ENCODE data around the gene PIEZO1.

Gene PIEZO1

DNA sequence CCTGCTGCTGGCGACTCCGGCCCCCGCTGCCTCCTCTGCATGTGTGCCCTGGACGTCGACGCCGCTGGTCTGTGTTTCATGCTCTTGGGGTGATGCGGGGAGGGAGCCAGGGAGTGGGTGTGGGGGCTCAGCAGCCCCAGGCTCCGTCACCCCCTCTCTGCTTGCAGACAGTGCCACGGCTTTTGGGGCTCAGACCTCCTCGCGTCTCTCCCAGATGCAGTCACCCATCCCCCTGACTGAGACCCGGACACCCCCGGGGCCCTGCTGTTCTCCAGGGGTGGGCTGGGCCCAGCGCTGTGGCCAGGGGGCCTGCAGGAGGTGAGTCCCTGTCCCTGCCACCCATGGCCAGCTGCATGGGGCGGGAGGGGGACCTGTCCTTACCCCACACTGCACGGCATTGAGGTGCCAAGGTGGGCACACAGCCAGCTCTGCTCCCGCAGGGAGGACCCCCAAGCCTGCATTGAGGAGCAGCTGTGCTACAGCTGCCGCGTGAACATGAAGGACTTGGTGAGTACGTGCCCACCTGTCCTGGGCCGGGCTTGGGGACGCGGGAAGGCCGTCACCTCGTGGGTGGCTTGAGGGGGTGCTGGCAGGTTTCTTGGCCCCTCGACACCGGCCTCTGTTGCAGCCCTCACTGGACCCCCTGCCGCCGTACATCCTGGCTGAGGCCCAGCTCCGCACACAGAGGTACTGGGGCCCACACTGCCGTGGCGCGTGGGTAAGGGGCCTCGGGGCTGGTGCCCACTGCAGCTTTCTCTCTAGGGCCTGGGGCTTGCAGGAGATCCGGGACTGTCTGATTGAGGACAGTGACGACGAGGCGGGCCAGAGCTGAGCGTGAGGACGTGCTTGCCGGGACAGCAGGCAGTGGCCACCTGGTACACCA lies 70.4 kb downstream of the PIEZO1 start:
- DNase-seq (ENCODE audit: extremely low spot score): no peak
- POLR2A ChIA-PET: no interaction called here
- TF ChIP-seq CTCF (IDR thresholded peaks at IDR 0.05; ENCODE audit: control extremely low read depth, extremely low read depth, low read depth, missing control alignments): no peak
- CTCF ChIA-PET: interaction anchor here (1.1 to 6.2 kb wide), 2 partner anchors 7 to 22 kb away, joined by 3 to 38 read pairs; no protein-coding TSS in a partner anchor

GRCh38 chr16:88713568-88714419 lies 71.2 kb downstream of the PIEZO1 start:
- ChIA-PET CTCF (interaction anchor here (6.2 kb wide), 1 partner anchor 22 kb away, joined by 38 read pairs; no protein-coding TSS in a partner anchor), POLR2A (no interaction called here)
- DNase-seq (ENCODE audit: extremely low spot score): no peak
- TF ChIP-seq CTCF (IDR thresholded peaks at IDR 0.05; ENCODE audit: control extremely low read depth, extremely low read depth, low read depth, missing control alignments): no peak

DNA sequence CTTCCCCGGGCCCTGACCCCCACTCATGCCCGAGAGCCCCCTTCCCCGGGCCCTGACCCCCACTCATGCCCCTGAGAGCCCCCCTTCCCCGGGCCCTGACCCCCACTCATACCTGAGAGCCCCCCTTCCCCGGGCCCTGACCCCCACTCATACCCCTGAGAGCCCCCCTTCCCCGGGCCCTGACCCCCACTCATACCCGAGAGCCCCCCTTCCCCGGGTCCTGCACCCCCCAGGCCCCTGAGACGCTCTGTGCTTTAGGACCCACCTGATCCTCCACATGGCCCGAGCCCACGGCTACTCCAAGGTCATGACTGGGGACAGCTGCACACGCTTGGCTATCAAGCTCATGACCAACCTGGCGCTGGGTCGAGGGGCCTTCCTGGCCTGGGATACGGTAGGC lies 72.0 kb downstream of the PIEZO1 start:
- TF ChIP-seq CTCF (IDR thresholded peaks at IDR 0.05; ENCODE audit: control extremely low read depth, extremely low read depth, low read depth, missing control alignments): no peak
- ChIA-PET POLR2A (no interaction called here), CTCF (interaction anchor here (6.2 kb wide), 1 partner anchor 23 kb away, joined by 38 read pairs; no protein-coding TSS in a partner anchor)

DNA sequence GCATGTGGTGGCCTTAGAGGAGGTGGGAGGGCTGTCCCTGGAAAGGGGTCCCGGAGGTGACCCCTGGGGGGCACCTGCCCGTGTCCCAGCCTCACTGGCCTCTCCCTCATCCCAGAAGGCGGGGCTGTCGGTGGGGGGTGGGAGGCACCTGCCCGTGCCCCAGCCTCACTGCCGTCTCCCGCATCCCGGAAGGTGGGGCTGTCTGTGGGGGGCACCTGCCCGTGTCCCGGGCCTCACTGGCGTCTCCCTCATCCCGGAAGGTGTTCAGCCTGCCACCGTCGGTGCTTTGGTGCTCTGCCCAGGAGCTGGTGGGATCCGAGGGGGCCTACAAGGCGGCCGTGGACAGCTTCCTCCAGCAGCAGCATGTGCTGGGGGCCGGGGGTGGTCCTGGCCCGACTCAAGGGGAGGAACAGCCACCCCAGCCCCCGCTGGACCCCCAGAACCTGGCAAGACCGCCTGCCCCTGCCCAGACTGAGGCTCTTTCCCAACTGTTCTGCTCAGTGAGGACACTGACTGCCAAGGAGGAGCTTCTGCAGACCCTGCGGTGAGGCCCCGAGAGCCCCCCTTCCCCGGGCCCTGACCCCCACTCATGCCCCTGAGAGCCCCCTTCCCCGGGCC lies 72.5 kb downstream of the PIEZO1 start:
- ChIA-PET CTCF (no interaction called here), POLR2A (no interaction called here)
- DNase-seq (ENCODE audit: extremely low spot score): no peak
- no peak for TF ChIP-seq CTCF (IDR thresholded peaks at IDR 0.05; ENCODE audit: control extremely low read depth, extremely low read depth, low read depth, missing control alignments)

More for the DNA sequence above, 72.0 kb downstream of the PIEZO1 start:
- peak; percentile 43 for DNase-seq (ENCODE audit: extremely low spot score)

GRCh38 chr16:88711750-88712340 lies 73.2 kb downstream of the PIEZO1 start:
- no peak for TF ChIP-seq CTCF (IDR thresholded peaks at IDR 0.05; ENCODE audit: control extremely low read depth, extremely low read depth, low read depth, missing control alignments)
- POLR2A ChIA-PET: no interaction called here
- CTCF ChIA-PET: interaction anchor here (5.5 kb wide), 1 partner anchor 25 kb away, joined by 23 read pairs; no protein-coding TSS in a partner anchor

More at GRCh38 chr16:88711750-88712340, 73.2 kb downstream of the PIEZO1 start:
- DNase-seq (ENCODE audit: extremely low spot score): no peak

All from GM10248 (cell line).